Caco-2 (cell line): ENCODE measurements around the gene KIAA1958. TPM values are rescaled to one million over a fixed set of nuclear protein-coding genes. Genes with fewer than 3 reads are reported as not detected.

ENCODE experiments used
- BruUV-seq: library from RNA; stranded (reverse); fragments of 400-500 nt; replicated peaks from 2 replicates; lab custom pipeline; 2021; lab: Mats Ljungman, UMichigan
- CTCF ChIA-PET: fragments of 300-600 bp; sonication (Branson Sonifier 250); formaldehyde crosslinking; loops from one replicate; lab custom pipeline; 2022; ENCODE audit warnings: antibody characterized with exemption; lab: Charles Lee
- POLR2A ChIA-PET: fragments of 300-600 bp; sonication (Branson Sonifier 250); formaldehyde crosslinking; loops from one replicate; lab custom pipeline; 2022; ENCODE audit warnings: antibody characterized with exemption; lab: Charles Lee
- DNase-seq, 2 experiments: peaks; one replicate each; pipeline versions ENCODE4 v3.0.0 to v3.0.0-alpha.2; 2020 to 2022
- H3K27me3 ChIP-seq: replicated peaks from 2 replicates; pipeline ENCODE4 v1.6.0; 2011; ENCODE audit warnings: low read length; ENCODE audit not compliant: control insufficient read depth, insufficient read depth
- H3K36me3 ChIP-seq: 2 replicates; pipeline ENCODE4 v1.5.1; 2011; ENCODE audit warnings: low read length; ENCODE audit not compliant: control insufficient read depth, insufficient read depth
- H3K4me1 ChIP-seq: fragments of 250-450 bp; sonication (Bioruptor Pico); 2 replicates; pipeline ENCODE4 v1.5.1; 2020; ENCODE audit warnings: mild to moderate bottlenecking
- H3K4me3 ChIP-seq: 2 replicates; pipeline ENCODE4 v1.5.1; 2011; ENCODE audit warnings: low read depth, mild to moderate bottlenecking, control low read depth, low read length
- H3K9me3 ChIP-seq: fragments of 250-450 bp; sonication (Bioruptor Pico); 2 replicates; pipeline ENCODE4 v1.5.1; 2020; ENCODE audit warnings: mild to moderate bottlenecking, moderate library complexity
- H3K27ac Mint-ChIP-seq: one replicate; pipeline ENCODE4 v1.8.0; 2022; ENCODE audit warnings: mixed read lengths; ENCODE audit not compliant: unreplicated experiment
- H3K27me3 Mint-ChIP-seq: one replicate; pipeline ENCODE4 v1.8.0; 2022; ENCODE audit warnings: mixed read lengths; ENCODE audit not compliant: insufficient read depth, unreplicated experiment
- H3K36me3 Mint-ChIP-seq: one replicate; pipeline ENCODE4 v1.8.0; 2022; ENCODE audit warnings: mild to moderate bottlenecking, mixed read lengths; ENCODE audit not compliant: insufficient read depth, unreplicated experiment
- H3K4me1 Mint-ChIP-seq: one replicate; pipeline ENCODE4 v1.8.0; 2022; ENCODE audit warnings: low read depth, mixed read lengths; ENCODE audit not compliant: unreplicated experiment
- H3K4me3 Mint-ChIP-seq: one replicate; pipeline ENCODE4 v1.8.0; 2022; ENCODE audit warnings: mild to moderate bottlenecking, moderate library complexity, mixed read lengths; ENCODE audit not compliant: unreplicated experiment
- H3K9me3 Mint-ChIP-seq: one replicate; pipeline ENCODE4 v1.8.0; 2022; ENCODE audit warnings: mixed read lengths; ENCODE audit not compliant: unreplicated experiment
- intact Hi-C: fragments of 100-400 bp; cut with micrococcal nuclease; formaldehyde crosslinking; loops from one replicate; pipeline ENCODE4 v1.10.0; 2022; ENCODE audit not compliant: unreplicated experiment
- total RNA-seq: library from RNA; stranded (reverse); gene quantifications from 2 replicates; pipeline ENCODE4 v1.2.3, GENCODE V29; 2022
- TF ChIP-seq, protein P1 (sequence below), 2 experiments: fragments of 200-600 bp in 1 of 2; IDR thresholded peaks; 1 replicate in 1 of 2; 2 replicates in 1 of 2; pipeline versions ENCODE4 v1.5.1 to v1.8.0; 2011 to 2022; ENCODE audit warnings: antibody characterized with exemption in 1 of 2, control low read depth in 1 of 2, inconsistent platforms in 1 of 2, low read depth in 1 of 2, low read length in 1 of 2, mild to moderate bottlenecking in 1 of 2, moderate library complexity in 1 of 2; ENCODE audit not compliant: insufficient read depth in 1 of 2, severe bottlenecking in 1 of 2, unreplicated experiment in 1 of 2

Gene KIAA1958
- total RNA-seq, 1 experiment from 2014 or later = 20.0 TPM

DNA sequence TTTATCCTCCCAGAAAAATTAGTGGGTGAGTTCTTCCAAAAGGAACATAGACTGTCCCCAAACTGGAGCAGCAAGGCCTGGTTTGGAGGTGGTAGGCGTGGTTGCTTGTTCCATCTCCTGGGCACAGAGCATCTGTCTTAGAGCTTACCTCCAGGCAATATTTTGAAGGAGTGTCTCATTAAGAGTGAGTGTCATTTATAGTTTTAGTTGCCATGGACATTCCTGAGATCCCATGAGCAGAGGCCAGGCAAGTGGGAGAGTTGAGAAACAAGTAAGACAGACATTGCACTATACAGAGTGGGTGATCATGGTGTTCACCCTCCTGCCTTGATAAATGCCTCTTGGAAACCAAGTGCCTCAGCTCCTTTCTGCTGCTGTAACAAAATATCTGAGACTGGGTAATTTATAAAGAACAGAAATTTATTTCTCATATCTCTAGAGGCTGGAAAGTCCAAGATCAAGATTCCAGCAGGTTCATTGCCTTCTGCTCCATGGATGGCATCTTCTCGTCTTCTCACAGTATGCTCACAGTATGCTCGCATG lies 68.5 kb downstream of the KIAA1958 start:
- POLR2A ChIA-PET = no interaction called here
- Mint-ChIP-seq H3K27ac (no peak overlapping the region), H3K4me3 (no peak overlapping the region), H3K36me3 (no peaks in the 10 kb centered on the region), H3K27me3 (no peaks in the 10 kb centered on the region), H3K4me1 (peaks cover 14% of the 10 kb centered on the region), H3K9me3 (no peaks in the 10 kb centered on the region)
- BruUV-seq = no TSS peak
- CTCF ChIA-PET = no interaction called here
- DNase-seq = no peak
- H3K4me3 ChIP-seq = no peak overlapping the region
- H3K36me3 ChIP-seq = no peaks in the 10 kb centered on the region
- intact Hi-C loops = no loop called here
- no peaks in the 10 kb centered on the region for H3K9me3 ChIP-seq
- no peaks in the 10 kb centered on the region for H3K27me3 ChIP-seq
- H3K4me1 ChIP-seq = peaks cover 12% of the 10 kb centered on the region
- TF ChIP-seq, protein P1, sequence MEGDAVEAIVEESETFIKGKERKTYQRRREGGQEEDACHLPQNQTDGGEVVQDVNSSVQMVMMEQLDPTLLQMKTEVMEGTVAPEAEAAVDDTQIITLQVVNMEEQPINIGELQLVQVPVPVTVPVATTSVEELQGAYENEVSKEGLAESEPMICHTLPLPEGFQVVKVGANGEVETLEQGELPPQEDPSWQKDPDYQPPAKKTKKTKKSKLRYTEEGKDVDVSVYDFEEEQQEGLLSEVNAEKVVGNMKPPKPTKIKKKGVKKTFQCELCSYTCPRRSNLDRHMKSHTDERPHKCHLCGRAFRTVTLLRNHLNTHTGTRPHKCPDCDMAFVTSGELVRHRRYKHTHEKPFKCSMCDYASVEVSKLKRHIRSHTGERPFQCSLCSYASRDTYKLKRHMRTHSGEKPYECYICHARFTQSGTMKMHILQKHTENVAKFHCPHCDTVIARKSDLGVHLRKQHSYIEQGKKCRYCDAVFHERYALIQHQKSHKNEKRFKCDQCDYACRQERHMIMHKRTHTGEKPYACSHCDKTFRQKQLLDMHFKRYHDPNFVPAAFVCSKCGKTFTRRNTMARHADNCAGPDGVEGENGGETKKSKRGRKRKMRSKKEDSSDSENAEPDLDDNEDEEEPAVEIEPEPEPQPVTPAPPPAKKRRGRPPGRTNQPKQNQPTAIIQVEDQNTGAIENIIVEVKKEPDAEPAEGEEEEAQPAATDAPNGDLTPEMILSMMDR (IDR thresholded peaks at IDR 0.05; ENCODE audit: insufficient read depth in 1 of 2, low read depth in 1 of 2, low read length in 1 of 2, severe bottlenecking in 1 of 2, unreplicated experiment in 1 of 2) = no peak

DNA sequence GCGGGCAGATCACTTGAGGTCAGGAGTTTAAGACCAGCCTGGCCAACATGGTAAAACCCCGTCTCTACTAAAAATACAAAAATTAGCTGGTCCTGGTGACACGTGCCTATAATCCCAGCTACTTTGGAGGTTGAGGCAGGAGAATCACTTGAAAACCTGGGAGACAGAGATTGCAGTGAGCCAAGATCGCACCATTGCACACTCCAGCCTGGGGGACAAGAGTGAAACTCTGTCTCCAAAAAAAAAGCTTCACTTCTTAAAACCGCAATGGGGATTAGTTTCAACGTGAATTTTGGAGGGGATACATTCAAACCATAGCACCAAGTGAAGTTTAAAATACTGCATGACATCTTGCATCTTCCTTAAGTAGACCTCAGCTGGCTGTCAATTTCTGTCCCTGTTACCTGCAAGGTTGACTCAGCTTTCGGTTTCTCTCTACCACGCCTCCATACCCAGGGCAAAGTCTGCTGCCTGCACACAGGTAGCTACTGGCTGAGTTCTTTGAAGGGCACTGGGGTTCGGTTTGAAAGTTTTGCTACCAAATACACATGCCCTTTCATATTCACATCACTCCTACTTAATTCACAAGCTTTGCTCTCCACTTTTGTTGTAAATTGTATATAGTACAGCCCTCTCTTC lies 69.3 kb downstream of the KIAA1958 start:
- no peak overlapping the region for H3K4me3 Mint-ChIP-seq

DNA sequence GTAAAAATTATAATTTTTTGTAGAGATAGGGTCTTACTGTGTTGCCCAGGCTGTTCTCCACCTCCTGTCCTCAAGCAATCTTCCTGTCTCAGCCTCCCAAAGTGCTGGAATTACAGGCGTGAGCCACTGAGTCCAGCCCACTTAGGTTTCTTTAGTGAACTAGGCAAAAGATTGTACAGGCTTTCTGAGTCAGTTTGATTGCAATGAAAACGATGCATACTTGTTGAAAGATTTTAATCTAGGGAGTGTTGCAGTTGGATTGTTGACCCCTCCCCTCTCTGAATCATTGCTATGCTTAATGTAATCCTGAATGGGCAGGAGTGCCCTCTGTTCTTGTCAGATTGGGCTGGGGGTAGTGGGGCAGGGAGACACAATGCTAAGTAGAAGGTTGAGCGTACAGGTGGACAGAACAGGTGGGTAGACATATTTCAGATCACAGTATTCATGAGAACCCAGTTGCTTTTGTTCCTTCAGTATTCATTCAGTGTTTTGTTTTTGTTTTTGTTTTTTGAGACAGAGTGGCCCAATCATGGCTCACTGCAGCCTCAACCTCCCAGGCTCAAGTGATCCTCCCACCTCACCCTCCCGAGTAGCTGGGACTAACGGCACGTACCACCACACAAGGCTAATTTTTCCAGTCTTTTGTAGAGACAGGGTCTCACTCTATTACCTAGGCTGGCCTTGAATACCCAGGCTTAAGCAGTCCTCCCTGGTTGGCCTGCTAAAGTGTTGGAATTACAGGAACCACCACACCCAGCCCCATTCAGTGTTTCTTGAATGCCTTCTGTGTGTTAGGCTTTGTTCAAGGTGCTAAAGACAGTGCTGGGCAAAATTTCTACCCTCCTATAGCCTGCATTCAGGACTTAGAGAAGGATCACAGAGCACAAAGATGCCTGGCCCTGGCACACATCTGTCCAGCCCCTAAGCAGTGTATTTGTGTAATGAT lies 70.1 kb downstream of the KIAA1958 start:
- ChIA-PET POLR2A (no interaction called here), CTCF (no interaction called here)
- Mint-ChIP-seq H3K36me3 (no peaks in the 10 kb centered on the region), H3K27ac (no peak overlapping the region), H3K27me3 (no peaks in the 10 kb centered on the region), H3K4me1 (peaks cover 9% of the 10 kb centered on the region), H3K4me3 (no peak overlapping the region), H3K9me3 (no peaks in the 10 kb centered on the region)
- TF ChIP-seq, protein P1 (IDR thresholded peaks at IDR 0.05; ENCODE audit: insufficient read depth in 1 of 2, low read depth in 1 of 2, low read length in 1 of 2, severe bottlenecking in 1 of 2, unreplicated experiment in 1 of 2) = no peak
- H3K36me3 ChIP-seq = no peaks in the 10 kb centered on the region
- intact Hi-C loops = no loop called here
- no peak for DNase-seq
- no peaks in the 10 kb centered on the region for H3K27me3 ChIP-seq
- no peaks in the 10 kb centered on the region for H3K9me3 ChIP-seq
- peaks cover 6% of the 10 kb centered on the region for H3K4me1 ChIP-seq
- H3K4me3 ChIP-seq = no peak overlapping the region
- BruUV-seq = no TSS peak

More for the DNA sequence above, 69.3 kb downstream of the KIAA1958 start:
- CTCF ChIA-PET = no interaction called here
- no peaks in the 10 kb centered on the region for H3K9me3 Mint-ChIP-seq
- Histone ChIP-seq H3K4me3 (no peak overlapping the region), H3K9me3 (no peaks in the 10 kb centered on the region), H3K36me3 (no peaks in the 10 kb centered on the region), H3K27me3 (no peaks in the 10 kb centered on the region), H3K4me1 (peaks cover 6% of the 10 kb centered on the region)
- no peaks in the 10 kb centered on the region for H3K36me3 Mint-ChIP-seq
- no peak overlapping the region for H3K27ac Mint-ChIP-seq
- TF ChIP-seq, protein P1 (IDR thresholded peaks at IDR 0.05; ENCODE audit: insufficient read depth in 1 of 2, low read depth in 1 of 2, low read length in 1 of 2, severe bottlenecking in 1 of 2, unreplicated experiment in 1 of 2) = no peak
- intact Hi-C loops = no loop called here
- BruUV-seq = no TSS peak
- peaks cover 9% of the 10 kb centered on the region for H3K4me1 Mint-ChIP-seq
- no peaks in the 10 kb centered on the region for H3K27me3 Mint-ChIP-seq
- DNase-seq = peak; percentile 43 to 60
- POLR2A ChIA-PET = no interaction called here
